ENCODE measurements around the gene TSPAN5. TPM values are rescaled to one million over a fixed set of nuclear protein-coding genes. Genes with fewer than 3 reads are reported as not detected.

Gene TSPAN5
- total and polyA plus RNA-seq, 11 donors = 1.0 to 10.2 (median 5.6) TPM

DNA sequence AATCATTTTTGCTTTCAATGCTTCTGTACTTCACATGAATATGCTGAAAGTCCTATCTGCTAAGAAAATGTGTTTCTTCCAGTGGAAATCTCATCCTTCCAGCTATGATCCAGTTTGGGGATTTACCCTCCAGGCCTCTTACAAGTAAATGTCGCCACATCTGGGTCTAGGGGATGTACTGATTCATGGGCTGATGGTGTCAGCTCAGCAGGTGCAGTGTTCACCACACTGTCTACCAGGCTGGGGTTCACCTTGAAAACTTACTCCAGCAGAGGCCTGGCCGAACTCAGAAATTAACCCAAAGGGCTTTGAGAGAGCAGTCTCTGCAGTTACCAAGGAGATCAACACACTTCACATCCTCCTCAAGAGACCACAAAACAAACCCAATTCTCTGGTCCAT lies 154.3 kb downstream of the TSPAN5 start:
- TF ChIP-seq CTCF (IDR thresholded peaks at IDR 0.05) (no peak), POLR2A (IDR thresholded peaks at IDR 0.05) (no peak)
- intact Hi-C loops (cut with DNase I) = no loop called here
- Histone ChIP-seq H3K4me3 (no peak overlapping the region), H3K9me3 (no peaks in the 10 kb centered on the region), H3K4me1 (peaks cover 0 to 7% (median 0%) of the 10 kb centered on the region in 12 donors), H3K27ac (no peak overlapping the region), H3K27me3 (no peaks in the 10 kb centered on the region), H3K36me3 (no peaks in the 10 kb centered on the region)
- WGBS, 4 donors = 90 to 100% (median 97%) methylated on average over 2 of the region's 2 CpGs
- DNase-seq (no peak), ATAC-seq (no peak)

DNA sequence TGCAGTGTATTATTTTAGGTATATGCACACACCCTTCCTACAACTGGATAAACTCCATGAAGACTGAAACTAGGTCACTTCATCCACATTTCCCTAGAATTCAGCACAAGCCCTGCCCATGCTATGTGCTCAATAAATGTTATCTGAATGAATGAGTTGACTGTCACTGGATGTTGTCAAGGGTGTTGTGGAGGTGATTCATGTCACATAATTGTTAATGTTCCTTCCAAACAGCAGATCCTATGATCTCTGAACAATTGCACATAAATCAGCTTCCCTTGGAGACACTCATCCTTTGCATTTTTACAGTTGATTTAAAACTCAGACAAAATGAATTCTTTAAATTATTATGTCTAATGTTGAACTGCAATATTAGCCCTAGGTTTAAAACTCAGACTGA lies 154.7 kb downstream of the TSPAN5 start:
- Histone ChIP-seq H3K9me3 (no peaks in the 10 kb centered on the region), H3K4me3 (no peak overlapping the region), H3K4me1 (peaks cover 0 to 7% (median 0%) of the 10 kb centered on the region in 12 donors), H3K36me3 (no peaks in the 10 kb centered on the region), H3K27me3 (no peaks in the 10 kb centered on the region), H3K27ac (no peak overlapping the region)
- no peak for ATAC-seq
- no peak for DNase-seq
- intact Hi-C loops (cut with DNase I) = no loop called here
- TF ChIP-seq POLR2A (IDR thresholded peaks at IDR 0.05) (no peak), CTCF (IDR thresholded peaks at IDR 0.05) (no peak)

- Histone ChIP-seq H3K36me3 (no peaks in the 10 kb centered on the region), H3K27ac (no peak overlapping the region), H3K4me1 (peaks cover 0 to 7% (median 0%) of the 10 kb centered on the region in 12 donors), H3K4me3 (no peak overlapping the region), H3K27me3 (no peaks in the 10 kb centered on the region), H3K9me3 (no peaks in the 10 kb centered on the region)
- TF ChIP-seq POLR2A (IDR thresholded peaks at IDR 0.05) = no peak
- TF ChIP-seq CTCF (IDR thresholded peaks at IDR 0.05) = no peak
- intact Hi-C loops (cut with DNase I) = no loop called here
- WGBS, 4 donors = 76 to 90% (median 80%) methylated on average over 1 of the region's 1 CpG
- ATAC-seq (no peak), DNase-seq (no peak)
Measured at GRCh38 chr4:98502624-98503023, 155.8 kb downstream of the TSPAN5 start.

DNA sequence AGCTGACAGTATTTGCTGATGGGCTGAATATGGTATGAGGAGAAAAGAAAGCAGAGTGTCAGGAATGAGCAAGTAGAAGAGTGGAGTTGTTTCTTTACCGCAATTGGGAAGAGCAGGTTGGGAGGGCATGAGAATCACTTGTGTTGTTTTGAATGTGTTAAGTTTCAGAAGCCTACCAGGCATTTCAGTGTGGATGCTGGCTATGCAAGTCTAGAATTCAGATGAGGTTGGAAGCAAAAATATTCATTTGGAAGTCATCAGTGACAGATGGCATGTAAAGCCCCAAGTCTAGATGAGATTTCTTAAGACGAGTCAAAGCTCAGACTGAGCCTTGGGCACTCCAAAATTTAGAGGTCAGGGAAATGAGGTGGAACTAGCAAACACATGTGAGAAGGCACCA lies 156.4 kb downstream of the TSPAN5 start:
- Histone ChIP-seq H3K9me3 (no peaks in the 10 kb centered on the region), H3K27ac (no peak overlapping the region), H3K36me3 (no peaks in the 10 kb centered on the region), H3K4me1 (peaks cover 0 to 7% (median 0%) of the 10 kb centered on the region in 12 donors), H3K27me3 (no peaks in the 10 kb centered on the region), H3K4me3 (no peak overlapping the region)
- 71 to 96% (median 95%) methylated on average over 2 of the region's 2 CpGs for WGBS, 4 donors
- DNase-seq (no peak), ATAC-seq (no peak)
- TF ChIP-seq CTCF (IDR thresholded peaks at IDR 0.05) (no peak), POLR2A (IDR thresholded peaks at IDR 0.05) (no peak)
- intact Hi-C loops (cut with DNase I) = no loop called here

Measured in heart left ventricle (tissue), 16 donors.